Thyroid gland (tissue), 4 donors: ENCODE measurements around the gene SMIM26. TPM values are rescaled to one million over a fixed set of nuclear protein-coding genes. Genes with fewer than 3 reads are reported as not detected.
A peak's percentile ranks its signal among the peaks of the same experiment; 100 is the strongest.
"Not testable (repeated sequence)": the region's sequence is repeated elsewhere in the genome, so short reads cannot be mapped to it uniquely, and the experiment has no call there.

Source experiments
- DNase-seq, 2 donors: peaks; one replicate each; pipeline ENCODE4 v3.0.0-alpha.2; 2019
- H3K27ac ChIP-seq, 3 donors: fragments of 200-600 bp; sonication (generic); 1 replicate in 2 of 3; 2 replicates in 1 of 3; pipeline ENCODE4 v1.5.1; 2016 to 2019; ENCODE audit warnings: mild to moderate bottlenecking in 1 of 3, moderate library complexity in 1 of 3
- H3K27me3 ChIP-seq: fragments of 200-600 bp; sonication (generic); one replicate; pipeline ENCODE4 v1.5.1; 2019
- H3K36me3 ChIP-seq, 2 donors: fragments of 200-600 bp; sonication (generic); one replicate each; pipeline ENCODE4 v1.5.1; 2016 to 2019
- H3K4me1 ChIP-seq, 2 donors: fragments of 200-600 bp; sonication (generic); one replicate each; pipeline ENCODE4 v1.5.1; 2017 to 2019
- H3K4me3 ChIP-seq, 3 donors: fragments of 200-600 bp; sonication (generic); replicated peaks in 1 of 3; 1 replicate in 2 of 3; 2 replicates in 1 of 3; pipeline ENCODE4 v1.5.1; 2016; ENCODE audit warnings: mild to moderate bottlenecking in 1 of 3
- H3K9me3 ChIP-seq: fragments of 200-600 bp; sonication (generic); one replicate; pipeline ENCODE4 v1.5.1; 2017
- POLR2A ChIP-seq, 2 donors: fragments of 450-650 bp; IDR thresholded peaks; one replicate each; pipeline ENCODE4 v1.6.1; 2017; ENCODE audit warnings: antibody characterized with exemption in 2 of 2, mild to moderate bottlenecking in 2 of 2, moderate library complexity in 1 of 2
- WGBS, 2 donors: methylation state at CpG; one replicate each; pipeline ENCODE4 v1.1.5; 2017; 5-methylcytosine and 5-hydroxymethylcytosine counted together
- intact Hi-C: fragments of 100-400 bp; cut with DNase I; formaldehyde crosslinking; loops from one replicate; pipeline ENCODE4 v1.15.1; 2023
- total RNA-seq, 4 donors: library from RNA; depleted of rRNA; stranded (reverse); fragments of >200 nt; gene quantifications; one replicate each; pipeline ENCODE4 v1.2.3, GENCODE V29; 2016
- TF ChIP-seq, protein P1 (sequence below), 6 experiments: fragments of 200-600 bp in 3 of 6; fragments of 450-650 bp in 3 of 6; sonication (generic) in 3 of 6; IDR thresholded peaks; one replicate each; pipeline ENCODE4 v1.5.1; 2016 to 2019; ENCODE audit warnings: antibody characterized with exemption in 6 of 6, mild to moderate bottlenecking in 2 of 6, inconsistent platforms in 1 of 6, moderate library complexity in 1 of 6

The SMIM26 gene, protein sequence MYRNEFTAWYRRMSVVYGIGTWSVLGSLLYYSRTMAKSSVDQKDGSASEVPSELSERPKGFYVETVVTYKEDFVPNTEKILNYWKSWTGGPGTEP
- 100 to 1,000 TPM; 113 to 243 (median 132) TPM for total RNA-seq

DNA sequence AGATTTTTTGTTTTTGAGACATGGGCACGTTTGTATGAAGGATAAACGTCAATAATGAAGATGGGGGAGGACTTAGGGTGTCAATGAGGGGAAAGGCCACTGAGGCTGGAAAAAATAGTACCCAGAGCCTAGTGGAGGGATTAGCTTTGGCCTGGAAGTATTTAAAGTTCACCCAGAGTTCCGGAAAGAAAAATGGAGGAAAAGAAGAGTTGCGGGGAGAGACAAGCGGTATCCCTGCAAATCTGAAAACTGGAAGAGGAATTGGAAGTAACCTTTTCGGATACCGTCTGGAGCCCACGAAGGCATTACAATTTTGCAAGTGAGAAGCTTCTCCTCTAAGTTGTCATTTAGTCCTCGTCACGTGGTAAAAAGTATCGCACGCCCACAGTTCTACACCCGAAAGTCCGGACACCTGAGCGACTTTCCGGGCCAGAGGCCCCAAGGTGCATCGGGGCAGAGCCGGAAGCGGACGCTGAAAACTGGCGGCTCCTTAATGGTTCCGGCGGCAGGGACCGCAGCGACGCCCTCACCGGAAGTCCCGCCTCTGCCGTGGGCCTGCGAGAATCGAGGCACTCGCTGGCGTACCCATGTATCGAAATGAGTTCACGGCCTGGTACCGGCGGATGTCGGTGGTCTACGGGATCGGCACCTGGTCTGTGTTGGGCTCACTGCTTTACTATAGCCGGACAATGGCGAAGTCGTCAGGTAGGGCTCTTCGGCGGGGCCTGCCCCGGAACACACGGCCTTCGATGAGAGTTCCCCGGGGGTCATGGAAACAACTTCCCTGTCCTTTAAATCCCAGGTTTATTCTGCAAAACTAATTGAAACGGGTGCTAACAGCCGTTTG is at the start of gene SMIM26:
Gene SMIM26 (plus strand): TSS at position 541 of the 847 bp plus-strand sequence. CDS start 47 bp downstream, at position 588.
- TF ChIP-seq POLR2A (IDR thresholded peaks at IDR 0.05) = peak in 1 of 2 donors; percentile 69
- TF ChIP-seq, protein P1, sequence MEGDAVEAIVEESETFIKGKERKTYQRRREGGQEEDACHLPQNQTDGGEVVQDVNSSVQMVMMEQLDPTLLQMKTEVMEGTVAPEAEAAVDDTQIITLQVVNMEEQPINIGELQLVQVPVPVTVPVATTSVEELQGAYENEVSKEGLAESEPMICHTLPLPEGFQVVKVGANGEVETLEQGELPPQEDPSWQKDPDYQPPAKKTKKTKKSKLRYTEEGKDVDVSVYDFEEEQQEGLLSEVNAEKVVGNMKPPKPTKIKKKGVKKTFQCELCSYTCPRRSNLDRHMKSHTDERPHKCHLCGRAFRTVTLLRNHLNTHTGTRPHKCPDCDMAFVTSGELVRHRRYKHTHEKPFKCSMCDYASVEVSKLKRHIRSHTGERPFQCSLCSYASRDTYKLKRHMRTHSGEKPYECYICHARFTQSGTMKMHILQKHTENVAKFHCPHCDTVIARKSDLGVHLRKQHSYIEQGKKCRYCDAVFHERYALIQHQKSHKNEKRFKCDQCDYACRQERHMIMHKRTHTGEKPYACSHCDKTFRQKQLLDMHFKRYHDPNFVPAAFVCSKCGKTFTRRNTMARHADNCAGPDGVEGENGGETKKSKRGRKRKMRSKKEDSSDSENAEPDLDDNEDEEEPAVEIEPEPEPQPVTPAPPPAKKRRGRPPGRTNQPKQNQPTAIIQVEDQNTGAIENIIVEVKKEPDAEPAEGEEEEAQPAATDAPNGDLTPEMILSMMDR (IDR thresholded peaks at IDR 0.05) = peak in 1 of 6 experiments; percentile 8
- Histone ChIP-seq H3K27me3 (no peaks in the 10 kb centered on the region), H3K9me3 (no peaks in the 10 kb centered on the region), H3K27ac (peak within 1 kb of the TSS; percentile 48 to 80 (median 65)), H3K36me3 (peaks cover 6 to 7% of the 10 kb centered on the region in 2 donors), H3K4me1 (peaks cover 9 to 11% of the 10 kb centered on the region in 2 donors), H3K4me3 (peak within 1 kb of the TSS; percentile 59 to 96 (median 90))
- peak; percentile 95 for DNase-seq
- intact Hi-C loops = no loop called here
- 1% methylated on average over 28 to 49 of the region's 51 CpGs for WGBS, 2 donors

DNA sequence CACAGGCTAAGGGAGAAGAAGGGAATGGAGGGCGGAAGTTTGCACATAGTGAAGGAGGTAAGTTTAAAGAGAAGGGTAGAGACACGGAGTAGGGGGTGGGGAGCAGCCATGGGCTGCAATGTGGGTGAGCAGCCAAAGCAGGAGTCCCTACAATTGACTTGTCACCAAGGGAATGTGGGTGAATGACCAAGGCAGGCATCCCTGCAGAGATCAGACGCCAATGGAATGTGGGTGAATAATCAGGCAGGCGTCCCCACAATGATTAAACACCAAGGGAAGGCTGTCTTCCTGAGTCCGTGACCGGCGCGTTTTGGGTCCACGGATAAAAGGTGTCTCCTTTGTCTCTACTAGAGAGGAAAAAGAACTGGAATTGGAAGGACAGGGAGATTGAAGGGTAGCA is 45.2 kb upstream of the SMIM26 start:
- H3K4me3 ChIP-seq, H3K27me3 ChIP-seq, intact Hi-C loops, H3K27ac ChIP-seq, H3K4me1 ChIP-seq, H3K9me3 ChIP-seq, DNase-seq: not testable (repeated sequence)
- peaks cover 28 to 29% of the 10 kb centered on the region in 2 donors for H3K36me3 ChIP-seq
- 92% methylated on average over 9 of the region's 9 CpGs for WGBS, 2 donors

DNA sequence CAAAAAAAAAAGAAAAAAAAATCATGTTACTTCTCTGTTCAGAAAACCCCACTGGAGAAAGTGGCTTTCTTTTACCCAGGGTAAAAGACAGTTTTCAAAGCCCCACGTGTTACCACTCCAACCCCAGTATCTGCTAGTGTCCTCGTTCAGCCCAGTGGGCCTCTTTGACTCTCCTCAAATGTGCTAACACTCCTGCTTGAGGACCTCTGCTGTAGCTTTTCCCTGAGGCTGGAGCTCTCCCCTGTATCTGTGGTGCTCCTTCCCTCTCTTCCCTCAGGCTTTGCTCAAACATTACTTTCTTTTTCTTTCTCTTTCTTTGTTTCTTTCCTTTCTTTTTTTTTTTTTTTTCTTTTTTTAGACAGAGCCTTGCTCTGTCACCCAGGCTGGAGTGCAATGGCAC is 44.2 kb upstream of the SMIM26 start:
- TF ChIP-seq POLR2A (IDR thresholded peaks at IDR 0.05) = no peak
- TF ChIP-seq, protein P1 (IDR thresholded peaks at IDR 0.05) = no peak
- H3K27me3 ChIP-seq = no peaks in the 10 kb centered on the region
- H3K4me1 ChIP-seq = no peaks in the 10 kb centered on the region
- DNase-seq = no peak
- peaks cover 38 to 39% of the 10 kb centered on the region in 2 donors for H3K36me3 ChIP-seq
- WGBS, 2 donors = 86 to 87% methylated on average over 2 of the region's 2 CpGs
- intact Hi-C loops = no loop called here
- H3K4me3 ChIP-seq = no peak overlapping the region
- H3K9me3 ChIP-seq = no peaks in the 10 kb centered on the region
- H3K27ac ChIP-seq = no peak overlapping the region

DNA sequence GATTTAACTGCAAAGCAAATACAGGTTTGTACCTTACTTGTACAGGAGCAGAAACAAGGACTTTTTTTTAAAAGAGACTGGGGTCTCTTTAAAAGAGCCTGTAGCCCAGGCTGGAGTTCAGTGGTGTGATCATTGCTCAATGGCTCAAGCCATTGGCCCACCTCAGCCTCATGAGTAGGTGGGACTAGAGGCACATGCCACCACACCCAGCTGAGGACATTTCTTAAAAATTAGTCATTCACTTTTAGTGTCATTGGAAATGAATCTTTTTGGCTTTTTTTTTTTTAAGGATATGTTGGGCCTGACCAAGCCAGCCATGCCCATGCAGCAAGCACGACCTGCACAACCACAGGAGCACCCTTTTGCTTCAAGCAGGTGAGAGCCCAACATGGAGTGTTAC is 42.6 kb upstream of the SMIM26 start:
- no peak for TF ChIP-seq POLR2A (IDR thresholded peaks at IDR 0.05)
- TF ChIP-seq, protein P1 (IDR thresholded peaks at IDR 0.05) = no peak
- Histone ChIP-seq H3K27ac (no peak overlapping the region), H3K4me1 (no peaks in the 10 kb centered on the region), H3K4me3 (no peak overlapping the region), H3K27me3 (no peaks in the 10 kb centered on the region), H3K9me3 (no peaks in the 10 kb centered on the region), H3K36me3 (peaks cover 43 to 54% of the 10 kb centered on the region in 2 donors)
- 93 to 100% methylated on average over 1 of the region's 1 CpG for WGBS, 2 donors
- DNase-seq = no peak
- intact Hi-C loops = no loop called here

DNA sequence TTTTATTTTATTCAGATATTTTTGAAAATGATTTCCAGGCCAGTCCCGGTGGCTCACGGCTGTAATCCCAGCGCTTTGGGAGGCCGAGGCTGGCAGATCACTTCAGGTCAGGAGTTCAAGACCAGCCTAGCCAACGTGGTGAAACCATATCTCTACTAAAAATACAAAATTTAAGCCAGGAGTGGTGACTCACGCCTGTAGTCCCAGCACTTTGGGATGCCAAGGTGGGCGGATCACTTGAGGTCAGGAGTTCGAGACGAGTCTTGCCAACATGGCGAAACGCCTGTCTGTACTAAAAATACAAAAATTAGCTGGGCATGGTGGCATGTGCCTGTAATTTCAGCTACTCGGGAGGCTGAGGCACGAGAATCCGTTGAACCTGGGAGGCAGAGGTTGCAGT is 40.5 kb upstream of the SMIM26 start:
- peaks cover 62 to 74% of the 10 kb centered on the region in 2 donors for H3K36me3 ChIP-seq
- DNase-seq, intact Hi-C loops, H3K27me3 ChIP-seq, H3K9me3 ChIP-seq, H3K4me1 ChIP-seq, H3K4me3 ChIP-seq, H3K27ac ChIP-seq: not testable (repeated sequence)
- WGBS, 2 donors = 83 to 84% methylated on average over 14 of the region's 14 CpGs

DNA sequence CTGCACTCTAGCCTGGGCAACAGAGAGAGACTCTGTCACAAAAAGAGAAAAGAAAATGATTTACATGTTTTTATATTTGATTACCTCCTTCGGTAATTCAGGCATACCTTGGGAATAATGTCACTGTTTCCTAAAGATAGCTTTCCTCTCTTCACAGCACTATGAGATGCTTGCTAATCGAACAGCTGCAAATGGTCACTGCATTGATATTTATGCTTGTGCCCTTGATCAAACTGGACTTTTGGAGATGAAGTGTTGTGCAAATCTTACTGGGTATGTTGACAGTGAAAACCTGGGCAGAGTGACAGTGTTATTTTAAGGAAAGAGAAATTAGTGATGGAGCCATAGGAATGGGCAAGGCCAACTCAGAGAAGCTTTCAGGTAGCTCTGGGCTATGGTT is 39.9 kb upstream of the SMIM26 start:
- H3K36me3 ChIP-seq = peaks cover 66 to 80% of the 10 kb centered on the region in 2 donors
- H3K9me3 ChIP-seq = no peaks in the 10 kb centered on the region
- intact Hi-C loops = no loop called here
- no peaks in the 10 kb centered on the region for H3K27me3 ChIP-seq
- no peak overlapping the region for H3K4me3 ChIP-seq
- 95 to 97% methylated on average over 2 of the region's 2 CpGs for WGBS, 2 donors
- no peak for DNase-seq
- no peak overlapping the region for H3K27ac ChIP-seq
- TF ChIP-seq POLR2A (IDR thresholded peaks at IDR 0.05) = no peak
- TF ChIP-seq, protein P1 (IDR thresholded peaks at IDR 0.05) = no peak
- no peaks in the 10 kb centered on the region for H3K4me1 ChIP-seq
